A549 (cell line): ENCODE measurements around the gene TBCA.

Experiments
- CBX8 ChIP-seq: fragments of 200-600 bp; sonication (generic); IDR thresholded peaks from 2 replicates; pipeline ENCODE4 v1.6.1; 2016
- CTCF ChIP-seq: fragments of >200 bp; sonication (Bioruptor Twin); formaldehyde crosslinking; IDR thresholded peaks from 3 replicates; pipeline ENCODE4 v1.5.1; 2016
- FOSB ChIP-seq: fragments of 250-450 bp; sonication (Bioruptor Pico); IDR thresholded peaks from 2 replicates; pipeline ENCODE4 v1.5.0; 2020; ENCODE audit warnings: mild to moderate bottlenecking, moderate library complexity
- POLR2A ChIP-seq: IDR thresholded peaks from 2 replicates; pipeline ENCODE4 v1.6.1; 2012; ENCODE audit warnings: mild to moderate bottlenecking, low read length
- TF ChIP-seq, protein P1 (sequence below): IDR thresholded peaks from 2 replicates; pipeline ENCODE4 v1.6.1; 2012; ENCODE audit warnings: low read depth, borderline replicate concordance
- TF ChIP-seq, protein P2 (sequence below): fragments of 200-600 bp; sonication (generic); IDR thresholded peaks from 2 replicates; pipeline ENCODE4 v1.6.1; 2016; ENCODE audit warnings: antibody characterized with exemption, mild to moderate bottlenecking, moderate library complexity

- TF ChIP-seq CTCF (no peak), POLR2A (no peak), FOSB (CRISPR knock-in tag) (no peak), CBX8 (no peak)
- TF ChIP-seq, protein P1, sequence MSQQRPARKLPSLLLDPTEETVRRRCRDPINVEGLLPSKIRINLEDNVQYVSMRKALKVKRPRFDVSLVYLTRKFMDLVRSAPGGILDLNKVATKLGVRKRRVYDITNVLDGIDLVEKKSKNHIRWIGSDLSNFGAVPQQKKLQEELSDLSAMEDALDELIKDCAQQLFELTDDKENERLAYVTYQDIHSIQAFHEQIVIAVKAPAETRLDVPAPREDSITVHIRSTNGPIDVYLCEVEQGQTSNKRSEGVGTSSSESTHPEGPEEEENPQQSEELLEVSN: no peak
- TF ChIP-seq, protein P2, sequence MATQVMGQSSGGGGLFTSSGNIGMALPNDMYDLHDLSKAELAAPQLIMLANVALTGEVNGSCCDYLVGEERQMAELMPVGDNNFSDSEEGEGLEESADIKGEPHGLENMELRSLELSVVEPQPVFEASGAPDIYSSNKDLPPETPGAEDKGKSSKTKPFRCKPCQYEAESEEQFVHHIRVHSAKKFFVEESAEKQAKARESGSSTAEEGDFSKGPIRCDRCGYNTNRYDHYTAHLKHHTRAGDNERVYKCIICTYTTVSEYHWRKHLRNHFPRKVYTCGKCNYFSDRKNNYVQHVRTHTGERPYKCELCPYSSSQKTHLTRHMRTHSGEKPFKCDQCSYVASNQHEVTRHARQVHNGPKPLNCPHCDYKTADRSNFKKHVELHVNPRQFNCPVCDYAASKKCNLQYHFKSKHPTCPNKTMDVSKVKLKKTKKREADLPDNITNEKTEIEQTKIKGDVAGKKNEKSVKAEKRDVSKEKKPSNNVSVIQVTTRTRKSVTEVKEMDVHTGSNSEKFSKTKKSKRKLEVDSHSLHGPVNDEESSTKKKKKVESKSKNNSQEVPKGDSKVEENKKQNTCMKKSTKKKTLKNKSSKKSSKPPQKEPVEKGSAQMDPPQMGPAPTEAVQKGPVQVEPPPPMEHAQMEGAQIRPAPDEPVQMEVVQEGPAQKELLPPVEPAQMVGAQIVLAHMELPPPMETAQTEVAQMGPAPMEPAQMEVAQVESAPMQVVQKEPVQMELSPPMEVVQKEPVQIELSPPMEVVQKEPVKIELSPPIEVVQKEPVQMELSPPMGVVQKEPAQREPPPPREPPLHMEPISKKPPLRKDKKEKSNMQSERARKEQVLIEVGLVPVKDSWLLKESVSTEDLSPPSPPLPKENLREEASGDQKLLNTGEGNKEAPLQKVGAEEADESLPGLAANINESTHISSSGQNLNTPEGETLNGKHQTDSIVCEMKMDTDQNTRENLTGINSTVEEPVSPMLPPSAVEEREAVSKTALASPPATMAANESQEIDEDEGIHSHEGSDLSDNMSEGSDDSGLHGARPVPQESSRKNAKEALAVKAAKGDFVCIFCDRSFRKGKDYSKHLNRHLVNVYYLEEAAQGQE: no peak
Measured at GRCh38 chr5:77709340-77709739, 66.8 kb downstream of the TBCA start.
